ENCODE measurements around the gene FBXO30. TPM values are rescaled to one million over a fixed set of nuclear protein-coding genes. Genes with fewer than 3 reads are reported as not detected.

FBXO30 gene, protein sequence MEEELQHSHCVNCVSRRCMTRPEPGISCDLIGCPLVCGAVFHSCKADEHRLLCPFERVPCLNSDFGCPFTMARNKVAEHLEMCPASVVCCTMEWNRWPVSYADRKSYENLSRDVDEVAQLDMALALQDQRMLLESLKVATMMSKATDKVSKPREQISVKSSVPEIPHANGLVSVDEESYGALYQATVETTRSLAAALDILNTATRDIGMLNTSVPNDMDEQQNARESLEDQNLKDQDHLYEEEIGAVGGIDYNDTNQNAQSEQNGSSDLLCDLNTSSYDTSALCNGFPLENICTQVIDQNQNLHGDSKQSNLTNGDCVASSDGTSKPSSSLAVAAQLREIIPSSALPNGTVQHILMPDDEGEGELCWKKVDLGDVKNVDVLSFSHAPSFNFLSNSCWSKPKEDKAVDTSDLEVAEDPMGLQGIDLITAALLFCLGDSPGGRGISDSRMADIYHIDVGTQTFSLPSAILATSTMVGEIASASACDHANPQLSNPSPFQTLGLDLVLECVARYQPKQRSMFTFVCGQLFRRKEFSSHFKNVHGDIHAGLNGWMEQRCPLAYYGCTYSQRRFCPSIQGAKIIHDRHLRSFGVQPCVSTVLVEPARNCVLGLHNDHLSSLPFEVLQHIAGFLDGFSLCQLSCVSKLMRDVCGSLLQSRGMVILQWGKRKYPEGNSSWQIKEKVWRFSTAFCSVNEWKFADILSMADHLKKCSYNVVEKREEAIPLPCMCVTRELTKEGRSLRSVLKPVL
- 10 to 100 TPM in 1 of 2 donors, 1 to 10 TPM in 1; 8.0 to 20.5 TPM for total RNA-seq

DNA sequence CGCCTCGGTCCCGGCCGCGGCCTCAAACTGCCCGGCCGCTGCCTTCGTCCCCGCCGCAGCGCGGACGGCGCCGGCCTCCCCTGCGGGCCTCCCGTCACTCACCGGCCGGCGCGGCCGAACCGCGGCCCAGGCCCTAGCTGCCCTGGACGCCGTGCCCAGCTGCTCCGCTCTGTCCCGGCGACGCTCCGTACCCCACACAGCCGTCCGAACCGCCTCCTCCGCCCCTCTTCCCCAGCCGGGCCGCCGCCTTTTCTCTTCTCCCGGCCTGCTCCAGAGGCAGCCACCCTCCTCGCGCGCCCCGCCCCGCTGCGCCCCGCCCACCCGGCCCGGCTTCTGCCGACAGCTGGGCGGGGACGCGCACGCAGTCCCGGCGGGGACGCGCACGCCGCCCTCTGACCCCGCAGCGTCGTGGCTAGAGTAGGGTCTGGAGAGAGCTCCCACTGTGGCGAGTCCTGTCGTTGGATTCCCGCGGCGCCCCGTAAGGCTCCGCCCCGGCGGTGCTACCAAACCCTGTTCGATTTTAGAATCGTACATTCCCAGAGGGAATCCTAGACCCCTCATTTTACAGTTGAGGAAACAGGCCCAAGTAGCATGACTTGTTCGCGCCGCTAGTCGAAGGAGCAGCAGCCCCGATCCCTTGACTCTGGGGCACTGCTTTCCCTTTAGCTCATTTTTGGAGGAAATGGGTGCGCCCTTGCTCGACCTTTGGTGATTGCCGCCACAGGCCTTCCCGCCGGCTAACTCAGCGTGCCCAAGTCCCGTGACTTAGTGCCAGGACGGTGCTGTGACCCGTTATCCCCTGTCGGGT lies at the start of gene FBXO30:
TSS of gene FBXO30 (minus strand) at position 295 of the 808 bp plus-strand sequence. CDS start 8,390 bp downstream, outside the sequence.
- DNase-seq (ENCODE audit: low spot score) (peak; percentile 37), ATAC-seq (ENCODE audit: insufficient number of reproducible peaks, low FRiP score, low read depth) (peak; percentile 87)
- peak within 1 kb of the TSS; percentile 87 for H3K4me3 ChIP-seq
- no peaks in the 10 kb centered on the region for H3K9me3 ChIP-seq
- TF ChIP-seq, protein P1, sequence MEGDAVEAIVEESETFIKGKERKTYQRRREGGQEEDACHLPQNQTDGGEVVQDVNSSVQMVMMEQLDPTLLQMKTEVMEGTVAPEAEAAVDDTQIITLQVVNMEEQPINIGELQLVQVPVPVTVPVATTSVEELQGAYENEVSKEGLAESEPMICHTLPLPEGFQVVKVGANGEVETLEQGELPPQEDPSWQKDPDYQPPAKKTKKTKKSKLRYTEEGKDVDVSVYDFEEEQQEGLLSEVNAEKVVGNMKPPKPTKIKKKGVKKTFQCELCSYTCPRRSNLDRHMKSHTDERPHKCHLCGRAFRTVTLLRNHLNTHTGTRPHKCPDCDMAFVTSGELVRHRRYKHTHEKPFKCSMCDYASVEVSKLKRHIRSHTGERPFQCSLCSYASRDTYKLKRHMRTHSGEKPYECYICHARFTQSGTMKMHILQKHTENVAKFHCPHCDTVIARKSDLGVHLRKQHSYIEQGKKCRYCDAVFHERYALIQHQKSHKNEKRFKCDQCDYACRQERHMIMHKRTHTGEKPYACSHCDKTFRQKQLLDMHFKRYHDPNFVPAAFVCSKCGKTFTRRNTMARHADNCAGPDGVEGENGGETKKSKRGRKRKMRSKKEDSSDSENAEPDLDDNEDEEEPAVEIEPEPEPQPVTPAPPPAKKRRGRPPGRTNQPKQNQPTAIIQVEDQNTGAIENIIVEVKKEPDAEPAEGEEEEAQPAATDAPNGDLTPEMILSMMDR (IDR thresholded peaks at IDR 0.05), result peak; percentile 36
- peaks cover 26 to 42% of the 10 kb centered on the region in 2 donors for H3K4me1 ChIP-seq (ENCODE audit: control insufficient read depth in 1 of 2, low read depth in 2 of 2)
- H3K36me3 ChIP-seq, result no peaks in the 10 kb centered on the region
- peak within 1 kb of the TSS; percentile 90 to 94 for H3K27ac ChIP-seq
- no peaks in the 10 kb centered on the region for H3K27me3 ChIP-seq (replicated peaks; ENCODE audit: insufficient read depth)

DNA sequence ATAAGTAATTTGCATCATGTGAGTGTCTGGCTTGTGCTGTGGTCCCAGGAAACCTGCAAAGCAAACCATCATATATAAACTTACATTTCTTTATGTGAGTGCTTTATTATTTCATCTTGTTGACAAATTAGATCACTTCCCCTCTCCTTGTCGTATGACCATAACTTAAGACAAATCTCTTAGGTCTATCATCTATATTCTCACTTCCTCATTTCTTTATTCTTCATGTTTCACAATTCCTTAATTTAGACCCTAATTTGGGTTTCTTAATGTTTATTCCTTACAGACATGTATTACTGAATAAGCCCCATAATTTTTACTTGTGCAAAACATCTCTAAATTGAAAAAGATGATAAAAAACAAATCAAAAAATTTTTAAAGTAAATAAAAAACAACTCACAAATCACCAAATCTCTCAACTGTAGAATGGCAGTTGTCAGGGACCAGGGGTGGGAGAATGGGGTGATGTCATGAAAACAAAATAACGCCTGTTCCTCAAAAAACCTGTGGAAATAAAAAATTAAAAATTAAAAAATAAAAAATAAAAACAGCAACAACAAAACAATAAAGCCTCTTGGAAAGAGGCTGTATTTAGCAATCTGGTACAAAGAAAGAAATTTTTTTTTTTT lies 49.5 kb upstream of the FBXO30 start:
- peaks cover 6% of the 10 kb centered on the region for H3K9me3 ChIP-seq
- H3K27me3 ChIP-seq (replicated peaks; ENCODE audit: insufficient read depth), result no peaks in the 10 kb centered on the region
- H3K4me1 ChIP-seq (ENCODE audit: control insufficient read depth in 1 of 2, low read depth in 2 of 2), result no peaks in the 10 kb centered on the region
- no peaks in the 10 kb centered on the region for H3K36me3 ChIP-seq
- H3K4me3 ChIP-seq, result no peak overlapping the region
- DNase-seq (ENCODE audit: low spot score), result no peak
- H3K27ac ChIP-seq, result no peak overlapping the region
- TF ChIP-seq, protein P1 (IDR thresholded peaks at IDR 0.05), result no peak
- ATAC-seq (ENCODE audit: insufficient number of reproducible peaks, low FRiP score, low read depth), result no peak

DNA sequence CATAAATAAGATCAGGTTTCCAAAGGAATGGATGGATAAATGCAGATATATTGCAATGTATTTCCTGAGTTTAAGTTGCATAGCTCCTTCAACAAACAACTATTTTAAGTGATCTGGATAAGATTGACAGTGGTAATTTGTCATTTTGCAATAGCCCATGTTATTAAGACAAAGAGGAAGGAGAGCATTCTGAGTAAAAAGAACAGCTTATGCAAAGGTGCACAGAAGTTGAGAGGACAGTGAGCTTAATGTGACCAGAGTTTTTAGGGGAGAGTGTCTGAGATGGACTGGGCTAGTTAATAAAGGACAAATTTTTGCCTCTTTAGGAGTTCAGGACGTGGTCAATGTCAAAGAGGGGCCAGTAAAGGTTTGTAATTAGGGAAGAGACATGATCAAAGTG lies 48.8 kb upstream of the FBXO30 start:
- DNase-seq (ENCODE audit: low spot score) (no peak), ATAC-seq (ENCODE audit: insufficient number of reproducible peaks, low FRiP score, low read depth) (no peak)
- Histone ChIP-seq H3K27me3 (replicated peaks; ENCODE audit: insufficient read depth) (no peaks in the 10 kb centered on the region), H3K9me3 (peaks cover 6% of the 10 kb centered on the region), H3K27ac (no peak overlapping the region), H3K4me3 (no peak overlapping the region), H3K36me3 (no peaks in the 10 kb centered on the region), H3K4me1 (ENCODE audit: control insufficient read depth in 1 of 2, low read depth in 2 of 2) (no peaks in the 10 kb centered on the region)
- TF ChIP-seq, protein P1 (IDR thresholded peaks at IDR 0.05), result no peak

DNA sequence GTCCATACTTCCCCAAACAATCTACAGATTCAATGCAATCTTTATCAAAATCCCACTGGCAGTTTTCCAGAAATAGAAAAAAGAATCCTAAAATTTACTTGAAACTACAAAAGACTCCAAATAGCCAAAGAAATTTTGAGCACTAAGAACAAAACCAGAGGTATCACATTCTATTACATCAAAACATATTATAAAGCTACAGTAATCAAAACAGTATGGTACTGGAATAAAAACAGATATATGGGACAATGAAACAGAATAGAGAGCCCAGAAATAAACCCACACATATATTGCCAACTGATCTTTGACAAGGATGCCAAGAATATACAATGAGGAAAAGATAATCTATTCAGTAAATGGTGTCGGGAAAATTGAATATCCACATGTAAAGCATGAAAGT lies 46.0 kb upstream of the FBXO30 start:
- no peak for ATAC-seq (ENCODE audit: insufficient number of reproducible peaks, low FRiP score, low read depth)
- TF ChIP-seq, protein P1 (IDR thresholded peaks at IDR 0.05), result no peak
- H3K27ac ChIP-seq, result no peak overlapping the region
- no peaks in the 10 kb centered on the region for H3K27me3 ChIP-seq (replicated peaks; ENCODE audit: insufficient read depth)
- no peaks in the 10 kb centered on the region for H3K36me3 ChIP-seq
- H3K9me3 ChIP-seq, result peaks cover 6% of the 10 kb centered on the region
- H3K4me3 ChIP-seq, result no peak overlapping the region
- DNase-seq (ENCODE audit: low spot score), result no peak
- H3K4me1 ChIP-seq (ENCODE audit: control insufficient read depth in 1 of 2, low read depth in 2 of 2), result no peaks in the 10 kb centered on the region

All from thoracic aorta (tissue), 2 donors.